H1 (cell line): ENCODE measurements around the gene PRLHR. TPM values are rescaled to one million over a fixed set of nuclear protein-coding genes. Genes with fewer than 3 reads are reported as not detected.

Source experiments
- CTCF ChIA-PET: fragments of 300-600 bp; sonication (Branson Sonifier 250); formaldehyde crosslinking; loops from one replicate; lab custom pipeline; 2021; ENCODE audit not compliant: partially characterized antibody; lab: Charles Lee
- POLR2A ChIA-PET: fragments of 300-600 bp; sonication (Branson Sonifier 250); formaldehyde crosslinking; loops from one replicate; lab custom pipeline; 2021; ENCODE audit warnings: inconsistent platforms; ENCODE audit not compliant: partially characterized antibody; lab: Charles Lee
- DNase-seq, 2 experiments: peaks; one replicate each; pipeline versions ENCODE4 v3.0.0 to v3.0.0-alpha.2; 2010 to 2022; ENCODE audit warnings: low spot score in 2 of 2, low read depth in 1 of 2, mixed read lengths in 1 of 2
- FAIRE-seq: peaks from 2 replicates; lab custom pipeline; 2011; peaks lifted over from hg19 to GRCh38; lab: Jason Lieb, UNC
- H2AFZ ChIP-seq: 2 replicates; pipeline ENCODE4 v1.8.1; 2012; ENCODE audit warnings: low read length, inconsistent platforms
- H2AK5ac ChIP-seq: 2 replicates; pipeline ENCODE4 v1.6.1; 2013; ENCODE audit warnings: low read depth, low read length
- H2BK120ac ChIP-seq: replicated peaks from 2 replicates; pipeline ENCODE3; 2013; ENCODE audit warnings: low read depth, low read length, inconsistent platforms
- H2BK12ac ChIP-seq: 2 replicates; pipeline ENCODE4 v1.6.1; 2013; ENCODE audit warnings: low read depth, low read length
- H2BK15ac ChIP-seq: 2 replicates; pipeline ENCODE4 v1.6.1; 2013; ENCODE audit warnings: low read length
- H2BK20ac ChIP-seq: 2 replicates; pipeline ENCODE4 v1.6.1; 2013; ENCODE audit warnings: low read length
- H2BK5ac ChIP-seq: 2 replicates; pipeline ENCODE4 v1.6.1; 2013; ENCODE audit warnings: low read depth, low read length
- H3K14ac ChIP-seq: 2 replicates; pipeline ENCODE4 v1.6.1; 2013; ENCODE audit warnings: inconsistent platforms; ENCODE audit not compliant: insufficient read length
- H3K18ac ChIP-seq: 2 replicates; pipeline ENCODE4 v1.6.1; 2013; ENCODE audit warnings: low read length; ENCODE audit errors: extremely low read depth
- H3K23ac ChIP-seq: 2 replicates; pipeline ENCODE4 v1.6.1; 2013; ENCODE audit warnings: inconsistent platforms; ENCODE audit not compliant: insufficient read length
- H3K23me2 ChIP-seq: 2 replicates; pipeline ENCODE4 v1.6.1; 2013; ENCODE audit warnings: low read depth, low read length
- H3K27ac ChIP-seq: 2 replicates; pipeline ENCODE4 v1.6.1; 2011; ENCODE audit warnings: low read depth, low read length, inconsistent platforms
- H3K27me3 ChIP-seq, 4 experiments: replicated peaks in 1 of 4; 1 replicate in 1 of 4; 2 replicates in 3 of 4; pipeline versions ENCODE4 v1.6.1 to v1.8.1; 2011 to 2013; ENCODE audit warnings: low read length in 3 of 4, mild to moderate bottlenecking in 3 of 4, inconsistent platforms in 2 of 4, mixed read lengths in 2 of 4, moderate library complexity in 1 of 4; ENCODE audit not compliant: control insufficient read depth in 3 of 4, insufficient read depth in 3 of 4; ENCODE audit errors: extremely low read depth in 1 of 4
- H3K36me3 ChIP-seq, 4 experiments: 2 replicates each; pipeline versions ENCODE4 v1.6.1 to v1.8.1; 2011 to 2013; ENCODE audit warnings: mild to moderate bottlenecking in 4 of 4, low read length in 3 of 4, moderate library complexity in 2 of 4, control low read depth in 1 of 4, inconsistent platforms in 1 of 4; ENCODE audit not compliant: insufficient read depth in 4 of 4, control insufficient read depth in 2 of 4
- H3K4ac ChIP-seq: replicated peaks from 2 replicates; pipeline ENCODE3; 2013; ENCODE audit warnings: low read length, low read depth, mixed read lengths, inconsistent platforms; ENCODE audit not compliant: insufficient read length
- H3K4me1 ChIP-seq, 4 experiments: replicated peaks in 1 of 4; 1 replicate in 1 of 4; 2 replicates in 3 of 4; pipeline versions ENCODE4 v1.6.1 to v1.8.1; 2011 to 2013; ENCODE audit warnings: low read length in 3 of 4, inconsistent platforms in 2 of 4, mixed read lengths in 1 of 4; ENCODE audit not compliant: insufficient read depth in 4 of 4, control insufficient read depth in 3 of 4
- H3K4me2 ChIP-seq, 2 experiments: 2 replicates each; pipeline versions ENCODE4 v1.6.1 to v1.8.1; 2011 to 2013; ENCODE audit warnings: low read depth in 2 of 2, low read length in 2 of 2, control low read depth in 1 of 2, inconsistent platforms in 1 of 2, mild to moderate bottlenecking in 1 of 2; ENCODE audit not compliant: insufficient read depth in 1 of 2
- H3K4me3 ChIP-seq, 4 experiments: fragments of 200-600, 300-600 bp in 1 of 4; sonication (generic), shearing (Covaris generic), sonication (Bioruptor Twin) in 1 of 4; 2 replicates each; pipeline versions ENCODE4 v1.5.1 to v1.8.1; 2011 to 2016; ENCODE audit warnings: low read length in 4 of 4, low read depth in 3 of 4, control low read depth in 2 of 4, inconsistent platforms in 2 of 4, mild to moderate bottlenecking in 2 of 4, mixed read lengths in 1 of 4, moderate library complexity in 1 of 4; ENCODE audit not compliant: insufficient read depth in 2 of 4; ENCODE audit errors: extremely low read depth in 1 of 4
- H3K56ac ChIP-seq: replicated peaks from 2 replicates; pipeline ENCODE3; 2013; ENCODE audit warnings: low read depth, mild to moderate bottlenecking, mixed read lengths, low read length, inconsistent platforms; ENCODE audit not compliant: insufficient read length
- H3K79me1 ChIP-seq: 2 replicates; pipeline ENCODE4 v1.6.1; 2013; ENCODE audit warnings: low read depth, low read length, control low read depth
- H3K79me2 ChIP-seq, 2 experiments: 2 replicates each; pipeline versions ENCODE4 v1.6.1 to v1.8.1; 2012 to 2013; ENCODE audit warnings: low read length in 2 of 2, mild to moderate bottlenecking in 2 of 2, inconsistent platforms in 1 of 2; ENCODE audit not compliant: insufficient read depth in 2 of 2, control insufficient read depth in 1 of 2
- H3K9ac ChIP-seq, 4 experiments: replicated peaks in 1 of 4; 1 replicate in 1 of 4; 2 replicates in 3 of 4; pipeline versions ENCODE4 v1.6.1 to v1.8.1; 2011 to 2013; ENCODE audit warnings: low read depth in 3 of 4, low read length in 3 of 4, control low read depth in 2 of 4, mild to moderate bottlenecking in 2 of 4, moderate library complexity in 2 of 4, inconsistent platforms in 1 of 4; ENCODE audit errors: extremely low read depth in 1 of 4
- H3K9me3 ChIP-seq, 2 experiments: 2 replicates each; pipeline versions ENCODE4 v1.6.1 to v1.8.1; 2012 to 2013; ENCODE audit warnings: mild to moderate bottlenecking in 2 of 2, moderate library complexity in 2 of 2, control low read depth in 1 of 2, inconsistent platforms in 1 of 2, low read depth in 1 of 2, low read length in 1 of 2, mixed read lengths in 1 of 2; ENCODE audit not compliant: insufficient read depth in 2 of 2
- H4K20me1 ChIP-seq, 2 experiments: replicated peaks in 1 of 2; 2 replicates each; pipeline versions ENCODE3 to v1.8.1; 2011 to 2013; ENCODE audit warnings: inconsistent platforms in 2 of 2, low read length in 2 of 2, mild to moderate bottlenecking in 1 of 2; ENCODE audit not compliant: insufficient read depth in 2 of 2, control insufficient read depth in 1 of 2
- H4K5ac ChIP-seq: 2 replicates; pipeline ENCODE4 v1.6.1; 2013; ENCODE audit warnings: low read length, low read depth, mixed read lengths, inconsistent platforms; ENCODE audit not compliant: insufficient read length
- H4K8ac ChIP-seq: 2 replicates; pipeline ENCODE4 v1.8.0; 2013; ENCODE audit warnings: mild to moderate bottlenecking, moderate library complexity, low read length, inconsistent platforms; ENCODE audit not compliant: insufficient read depth; ENCODE audit errors: extremely low read depth
- H4K91ac ChIP-seq: replicated peaks from 2 replicates; pipeline ENCODE3; 2013; ENCODE audit warnings: low read length, mixed read lengths, inconsistent platforms; ENCODE audit not compliant: insufficient read length
- ASH2L ChIP-seq: fragments of 200-600, 300-600 bp; sonication (generic); IDR thresholded peaks from one replicate; pipeline ENCODE4 v1.7.1; 2017; ENCODE audit warnings: low read length
- CHD1 ChIP-seq: IDR thresholded peaks from 2 replicates; pipeline ENCODE4 v1.6.1; 2012; ENCODE audit warnings: low read depth, low read length, improper control_type of control experiment
- CTCF ChIP-seq, 3 experiments: IDR thresholded peaks; 1 replicate in 2 of 3; 2 replicates in 1 of 3; pipeline versions ENCODE4 v1.5.1 to v1.6.1; 2011; ENCODE audit warnings: low read length in 3 of 3, mild to moderate bottlenecking in 3 of 3, inconsistent platforms in 2 of 3, low read depth in 1 of 3, moderate library complexity in 1 of 3; ENCODE audit not compliant: insufficient read depth in 1 of 3; ENCODE audit errors: control extremely low read depth in 1 of 3
- EGR1 ChIP-seq: IDR thresholded peaks from 2 replicates; pipeline ENCODE4 v1.6.1; 2011; ENCODE audit warnings: low read depth, low read length, borderline replicate concordance
- FOSL1 ChIP-seq: IDR thresholded peaks from 2 replicates; pipeline ENCODE4 v1.6.1; 2011; ENCODE audit warnings: mild to moderate bottlenecking, low read depth, low read length, moderate library complexity; ENCODE audit not compliant: insufficient read depth
- HDAC2 ChIP-seq, 2 experiments: fragments of 300-600 bp in 1 of 2; sonication (generic) in 1 of 2; IDR thresholded peaks; 2 replicates each; pipeline ENCODE4 v1.6.1; 2011 to 2012; ENCODE audit warnings: low read depth in 2 of 2, low read length in 2 of 2, mild to moderate bottlenecking in 2 of 2, moderate library complexity in 2 of 2, borderline replicate concordance in 1 of 2, inconsistent platforms in 1 of 2
- JUN ChIP-seq: IDR thresholded peaks from 2 replicates; pipeline ENCODE4 v1.6.1; 2011; ENCODE audit warnings: low read depth, mild to moderate bottlenecking, improper control_type of control experiment, low read length
- NRF1 ChIP-seq: IDR thresholded peaks from 2 replicates; pipeline ENCODE4 v1.6.1; 2011; ENCODE audit warnings: mild to moderate bottlenecking, low read depth, low read length, improper control_type of control experiment
- PHF8 ChIP-seq: fragments of 200-600 bp; sonication (generic); conservative IDR thresholded peaks from 2 replicates; pipeline ENCODE4 v1.7.1; 2012; ENCODE audit warnings: low read depth, mild to moderate bottlenecking, inconsistent platforms, low read length, moderate library complexity
- POU5F1 ChIP-seq: IDR thresholded peaks from 2 replicates; pipeline ENCODE4 v1.6.1; 2011; ENCODE audit warnings: low read depth, mild to moderate bottlenecking, low read length, moderate library complexity
- SIN3A ChIP-seq, 2 experiments: IDR thresholded peaks in 1 of 2; conservative IDR thresholded peaks in 1 of 2; 2 replicates each; pipeline ENCODE4 v1.6.1; 2011 to 2012; ENCODE audit warnings: low read length in 2 of 2, improper control_type of control experiment in 1 of 2, low read depth in 1 of 2, mild to moderate bottlenecking in 1 of 2
- SRF ChIP-seq: IDR thresholded peaks from 2 replicates; pipeline ENCODE4 v1.6.1; 2011; ENCODE audit warnings: mild to moderate bottlenecking, low read depth, low read length, moderate library complexity
- WGBS, 2 experiments: shearing (Covaris generic) in 1 of 2; methylation state at CpG; one replicate each; pipeline versions ENCODE4 v1.1.6 to v1.1.7; 2013 to 2015; ENCODE audit warnings: low lambda C conversion rate in 2 of 2, mixed read lengths in 2 of 2, inconsistent platforms in 1 of 2, low coverage in 1 of 2, missing lambda C conversion rate in 1 of 2; ENCODE audit not compliant: insufficient replicate concordance in 2 of 2, insufficient coverage in 1 of 2, insufficient read length in 1 of 2; ENCODE audit errors: extremely low coverage in 1 of 2, missing lambda C conversion rate in 1 of 2; 5-methylcytosine and 5-hydroxymethylcytosine counted together
- polyA plus RNA-seq, 7 experiments: library from polyadenylated mRNA; depleted of rRNA in 3 of 7; stranded (reverse) in 5 of 7; unstranded in 2 of 7; fragments of >200 nt in 5 of 7; fragments of 200-250 nt in 2 of 7; gene quantifications; 1 replicate in 5 of 7; 2 replicates in 1 of 7; 4 replicates in 1 of 7; pipeline versions ENCODE4 v1.2.1 to v1.2.3, GENCODE V29; 2011 to 2013; ENCODE audit warnings: missing spikeins in 2 of 7, mixed read lengths in 2 of 7
- total RNA-seq: library from RNA; stranded (reverse); fragmentation: NEBNext Ultra II Directional; extraction: Animal tissue kit (Norgen Biotek cat#: 25700); gene quantifications from 2 replicates; pipeline ENCODE4 v1.2.1, GENCODE V29; 2021

The PRLHR gene
- total and polyA plus RNA-seq, 2 of the 8 experiments (the other 6 are each of a cell fraction or from before 2014, with no cell fraction given) = not detected

- no peak for DNase-seq
- Histone ChIP-seq H4K8ac (no peak overlapping the region), H4K5ac (no peak overlapping the region), H3K23me2 (no peaks in the 10 kb centered on the region), H3K27ac (no peak overlapping the region), H2BK12ac (no peak overlapping the region), H2AFZ (no peak overlapping the region), H2AK5ac (no peak overlapping the region), H2BK15ac (no peak overlapping the region), H4K20me1 (no peaks in the 10 kb centered on the region), H2BK120ac (no peak overlapping the region), H4K91ac (no peak overlapping the region), H3K4me1 (no peaks in the 10 kb centered on the region), H3K9me3 (no peaks in the 10 kb centered on the region), H3K79me1 (no peaks in the 10 kb centered on the region), H3K4ac (no peak overlapping the region), H3K27me3 (no peaks in the 10 kb centered on the region), H3K23ac (no peak overlapping the region), H3K9ac (no peak overlapping the region), H3K79me2 (no peaks in the 10 kb centered on the region), H3K36me3 (no peaks in the 10 kb centered on the region), H3K4me3 (no peak overlapping the region), H3K4me2 (no peak overlapping the region), H3K18ac (no peak overlapping the region), H3K56ac (no peak overlapping the region), H2BK20ac (no peak overlapping the region), H3K14ac (no peak overlapping the region), H2BK5ac (no peak overlapping the region)
- FAIRE-seq = no peak
- 90% methylated on average over 1 of the region's 1 CpG; no CpG with 5 or more reads in 1 of the 2 experiments for WGBS, 2 experiments
- ChIA-PET CTCF (interaction anchor here (0.6 to 4.1 kb wide), 13 partner anchors 10 to 1046 kb away, joined by 3 to 38 read pairs (median 5); no protein-coding TSS in a partner anchor), POLR2A (no interaction called here)
- TF ChIP-seq POU5F1 (no peak), SIN3A (conservative IDR thresholded peaks at IDR 0.05 in 1 of 2, IDR thresholded peaks at IDR 0.05 in 1 of 2; ENCODE audit: low read depth in 1 of 2, low read length in 2 of 2) (no peak), SRF (no peak), PHF8 (no peak), JUN (no peak), FOSL1 (no peak), CTCF (IDR thresholded peaks at IDR 0.05; ENCODE audit: control extremely low read depth in 1 of 3, insufficient read depth in 1 of 3, low read depth in 1 of 3, low read length in 3 of 3) (no peak), ASH2L (no peak), HDAC2 (IDR thresholded peaks at IDR 0.05; ENCODE audit: borderline replicate concordance in 1 of 2, low read depth in 2 of 2, low read length in 2 of 2) (no peak), NRF1 (no peak), CHD1 (no peak), EGR1 (no peak)
These were observed 52.7 kb downstream of the PRLHR start for GRCh38 chr10:118542745-118543144.
